ENCODE measurements around the gene ARHGDIG.

DNA sequence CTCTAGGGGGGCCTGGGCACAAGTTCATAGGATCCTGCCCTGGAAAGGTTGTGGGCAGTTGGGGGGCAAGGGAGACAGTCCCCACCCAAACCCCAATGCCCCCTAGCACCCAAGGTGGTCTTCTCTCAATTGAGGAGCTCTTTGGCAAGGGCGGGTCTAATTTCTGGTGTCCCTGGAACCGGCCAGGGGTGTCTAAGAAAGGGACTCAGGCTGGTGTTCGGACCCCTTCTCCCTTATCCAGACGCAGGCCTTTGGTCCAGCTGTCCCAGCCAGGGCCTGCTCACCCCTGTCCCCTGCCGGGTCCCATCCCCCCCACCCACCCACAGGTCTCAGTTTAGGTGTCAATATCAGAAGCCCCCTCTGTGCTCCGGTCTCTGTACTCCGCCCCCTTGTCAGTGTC is 860 bp upstream of the ARHGDIG start:
- TF ChIP-seq CTCF (IDR thresholded peaks at IDR 0.05): no peak
- TF ChIP-seq EP300 (IDR thresholded peaks at IDR 0.05): no peak
- no peak for TF ChIP-seq POLR2AphosphoS5 (IDR thresholded peaks at IDR 0.05)
